Adrenal gland (tissue), 5 donors: ENCODE data around the gene MACROD2.

Source experiments
- CTCF ChIP-seq, 6 experiments: fragments of 450-650 bp in 4 of 6; fragments of 200-600 bp in 2 of 6; sonication (generic) in 1 of 6; IDR thresholded peaks; 1 replicate in 5 of 6; 2 replicates in 1 of 6; pipeline versions ENCODE4 v1.5.1 to v1.8.0; 2016 to 2021; ENCODE audit warnings: antibody characterized with exemption in 6 of 6, mild to moderate bottlenecking in 2 of 6, moderate library complexity in 1 of 6
- POLR2A ChIP-seq, 2 donors: fragments of 450-650 bp; IDR thresholded peaks; one replicate each; pipeline ENCODE4 v1.6.1; 2017; ENCODE audit warnings: antibody characterized with exemption in 2 of 2, mild to moderate bottlenecking in 2 of 2, moderate library complexity in 1 of 2
- donor health status: DM: no; HTN: no; CAD: no.

- TF ChIP-seq CTCF (IDR thresholded peaks at IDR 0.05): no peak
- no peak for TF ChIP-seq POLR2A (IDR thresholded peaks at IDR 0.05)
These were observed 1400.7 kb downstream of the MACROD2 start for GRCh38 chr20:15396026-15396425.
